GM21515 (cell line): Measurements from ENCODE around the gene ATL3.
"Not testable (repeated sequence)": the region's sequence is repeated elsewhere in the genome, so short reads cannot be mapped to it uniquely, and the experiment has no call there.

Experiments
- ATAC-seq: cut with Tn5 transposase; IDR thresholded peaks from one replicate; pipeline ENCODE4 v1.9.1; 2021; ENCODE audit not compliant: unreplicated experiment

Gene ATL3

GRCh38 chr11:63590024-63590788, 81.0 kb downstream of the ATL3 start:
- no peak for ATAC-seq

- ATAC-seq, result no peak
Measured at GRCh38 chr11:63589000-63589399, 82.2 kb downstream of the ATL3 start.

- no peak for ATAC-seq
Measured at GRCh38 chr11:63586451-63587166, 84.6 kb downstream of the ATL3 start.

- no peak for ATAC-seq
Measured at GRCh38 chr11:63583357-63583677, 87.9 kb downstream of the ATL3 start.

GRCh38 chr11:63581224-63581623, 90.0 kb downstream of the ATL3 start:
- ATAC-seq, result not testable (repeated sequence)

DNA sequence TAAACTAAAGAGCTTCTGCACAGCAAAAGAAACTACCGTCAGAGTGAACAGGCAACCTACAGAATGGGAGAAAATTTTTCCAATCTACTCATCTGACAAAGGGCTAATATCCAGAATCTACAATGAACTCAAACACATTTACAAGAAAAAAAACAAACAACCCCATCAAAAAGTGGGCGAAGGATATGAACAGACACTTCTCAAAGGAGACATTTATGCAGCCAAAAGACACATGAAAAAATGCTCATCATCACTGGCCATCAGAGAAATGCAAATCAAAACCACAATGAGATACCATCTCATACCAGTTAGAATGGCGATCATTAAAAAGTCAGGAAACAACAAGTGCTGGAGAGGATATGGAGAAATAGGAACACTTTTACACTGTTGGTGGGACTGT, 92.3 kb downstream of the ATL3 start:
- ATAC-seq, result not testable (repeated sequence)

- no peak for ATAC-seq
Measured at GRCh38 chr11:63574856-63575602, 96.1 kb downstream of the ATL3 start.
